ENCODE measurements around the gene DDX17. TPM values are rescaled to one million over a fixed set of nuclear protein-coding genes. Genes with fewer than 3 reads are reported as not detected.
A peak's percentile ranks its signal among the peaks of the same experiment; 100 is the strongest.

DDX17 gene
- total RNA-seq, 1 donor from 2014 or later, result 521 TPM

DNA sequence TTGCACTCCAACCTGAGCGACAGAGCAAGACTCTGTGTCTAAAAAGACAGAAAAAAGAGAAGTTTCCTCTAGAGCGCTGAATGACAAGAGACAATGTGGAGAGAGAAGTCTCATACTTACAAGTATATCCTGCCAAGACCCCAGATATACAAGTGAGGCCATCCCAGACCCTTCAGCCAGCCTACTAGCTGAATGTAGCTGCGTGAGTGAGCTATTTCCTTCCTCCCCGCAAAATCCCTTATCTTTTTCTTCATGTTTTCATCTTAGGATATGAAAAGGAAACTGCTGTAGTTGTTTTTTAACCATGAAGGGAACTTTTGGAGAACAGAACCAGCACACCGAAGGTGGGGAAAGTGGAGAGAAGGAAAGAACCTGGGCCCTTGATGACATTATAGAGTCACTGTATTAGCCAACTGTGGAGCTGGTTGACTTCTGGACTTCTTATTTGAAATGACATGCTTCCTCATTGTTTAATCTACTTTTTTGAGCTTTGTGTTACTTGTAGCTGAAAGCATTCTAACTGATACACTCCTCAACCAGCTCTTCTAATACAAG is 4.4 kb upstream of the DDX17 start:
- no peak for DNase-seq (ENCODE audit: low read depth)
- H3K27me3 ChIP-seq (ENCODE audit: control insufficient read depth, insufficient read depth, low read length), result no peaks in the 10 kb centered on the region
- no peak for FAIRE-seq
- H3K36me3 ChIP-seq (ENCODE audit: control insufficient read depth, insufficient read depth, low read length), result no peaks in the 10 kb centered on the region
- H3K4me3 ChIP-seq (ENCODE audit: low read depth, low read length), result no peak overlapping the region
- TF ChIP-seq, protein P1, sequence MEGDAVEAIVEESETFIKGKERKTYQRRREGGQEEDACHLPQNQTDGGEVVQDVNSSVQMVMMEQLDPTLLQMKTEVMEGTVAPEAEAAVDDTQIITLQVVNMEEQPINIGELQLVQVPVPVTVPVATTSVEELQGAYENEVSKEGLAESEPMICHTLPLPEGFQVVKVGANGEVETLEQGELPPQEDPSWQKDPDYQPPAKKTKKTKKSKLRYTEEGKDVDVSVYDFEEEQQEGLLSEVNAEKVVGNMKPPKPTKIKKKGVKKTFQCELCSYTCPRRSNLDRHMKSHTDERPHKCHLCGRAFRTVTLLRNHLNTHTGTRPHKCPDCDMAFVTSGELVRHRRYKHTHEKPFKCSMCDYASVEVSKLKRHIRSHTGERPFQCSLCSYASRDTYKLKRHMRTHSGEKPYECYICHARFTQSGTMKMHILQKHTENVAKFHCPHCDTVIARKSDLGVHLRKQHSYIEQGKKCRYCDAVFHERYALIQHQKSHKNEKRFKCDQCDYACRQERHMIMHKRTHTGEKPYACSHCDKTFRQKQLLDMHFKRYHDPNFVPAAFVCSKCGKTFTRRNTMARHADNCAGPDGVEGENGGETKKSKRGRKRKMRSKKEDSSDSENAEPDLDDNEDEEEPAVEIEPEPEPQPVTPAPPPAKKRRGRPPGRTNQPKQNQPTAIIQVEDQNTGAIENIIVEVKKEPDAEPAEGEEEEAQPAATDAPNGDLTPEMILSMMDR (IDR thresholded peaks at IDR 0.05; ENCODE audit: insufficient read depth, low read length, severe bottlenecking), result no peak

DNA sequence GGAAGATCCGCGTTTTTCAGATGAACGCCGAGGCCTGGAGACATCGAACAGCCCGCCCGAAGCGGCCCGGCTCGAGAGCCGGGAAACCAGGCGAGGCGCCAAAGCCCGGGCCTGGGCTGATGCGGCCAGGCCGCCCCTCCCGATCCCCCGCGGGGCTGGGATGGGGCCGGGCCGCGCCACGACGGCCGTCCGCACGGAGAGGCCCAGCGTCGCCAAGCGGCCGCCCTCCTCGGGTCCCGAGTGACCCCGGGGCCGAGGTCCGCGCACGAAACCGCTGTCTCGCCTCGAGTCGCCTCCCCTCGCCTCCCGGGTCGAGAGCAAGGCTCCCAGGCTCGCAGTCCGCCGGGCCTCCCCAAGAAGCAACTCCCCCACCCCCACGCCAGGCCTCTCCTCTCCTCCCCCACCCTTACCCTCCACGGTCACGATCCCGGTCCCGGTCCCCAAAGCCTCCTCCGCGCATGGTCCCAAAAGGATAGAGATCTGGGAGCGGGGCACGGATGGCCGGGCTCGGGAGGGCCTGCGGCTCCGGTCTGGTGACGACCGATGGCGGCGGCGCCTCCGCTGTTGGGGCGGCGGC is 482 bp downstream of the DDX17 start:
- no peaks in the 10 kb centered on the region for H3K27me3 ChIP-seq (ENCODE audit: control insufficient read depth, insufficient read depth, low read length)
- H3K4me3 ChIP-seq (ENCODE audit: low read depth, low read length), result peak overlapping the region; percentile 89
- DNase-seq (ENCODE audit: low read depth), result no peak
- FAIRE-seq, result no peak
- peaks cover 2% of the 10 kb centered on the region for H3K36me3 ChIP-seq (ENCODE audit: control insufficient read depth, insufficient read depth, low read length)
- TF ChIP-seq, protein P1 (IDR thresholded peaks at IDR 0.05; ENCODE audit: insufficient read depth, low read length, severe bottlenecking), result no peak

DNA sequence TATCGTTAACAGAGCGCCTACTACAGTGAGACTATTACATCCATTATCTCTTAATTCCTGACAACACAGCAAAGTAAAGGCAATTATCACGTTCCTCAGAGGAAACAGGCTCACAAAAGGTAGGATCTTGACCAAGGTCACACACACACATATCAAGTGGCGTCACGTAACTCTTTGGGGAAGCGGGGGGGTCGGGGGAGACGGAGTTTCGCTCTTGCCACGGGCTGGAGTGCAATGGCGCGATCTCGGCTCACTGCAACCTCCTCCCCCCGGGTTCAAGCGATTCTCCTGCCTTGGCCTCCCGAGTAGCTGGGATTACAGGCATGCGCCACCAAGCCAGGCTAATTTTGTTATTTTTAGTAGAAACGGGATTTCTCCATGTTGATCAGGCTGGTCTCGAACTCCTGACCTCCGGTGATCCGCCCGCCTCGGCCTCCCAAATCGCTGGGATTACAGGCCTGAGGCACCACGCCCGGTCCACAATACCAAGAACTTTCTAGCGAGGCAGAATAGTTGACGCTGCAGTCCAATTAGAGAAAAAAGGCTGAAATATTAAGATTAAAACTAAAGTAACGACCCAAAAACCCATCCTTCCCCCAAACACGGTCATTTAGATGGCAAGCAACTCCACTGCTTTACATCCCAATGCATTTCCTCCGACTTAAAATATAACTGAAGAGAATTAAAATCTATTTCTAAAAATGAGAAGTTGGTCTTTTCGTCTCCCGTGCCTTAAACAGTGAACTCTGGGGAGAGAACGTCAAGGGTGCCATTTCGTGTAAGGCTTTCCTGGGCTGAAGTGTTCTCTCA is 1.2 kb downstream of the DDX17 start:
- H3K4me3 ChIP-seq (ENCODE audit: low read depth, low read length), result peak overlapping the region; percentile 89
- TF ChIP-seq, protein P1 (IDR thresholded peaks at IDR 0.05; ENCODE audit: insufficient read depth, low read length, severe bottlenecking), result no peak
- no peaks in the 10 kb centered on the region for H3K27me3 ChIP-seq (ENCODE audit: control insufficient read depth, insufficient read depth, low read length)
- peaks cover 4% of the 10 kb centered on the region for H3K36me3 ChIP-seq (ENCODE audit: control insufficient read depth, insufficient read depth, low read length)
- peak; percentile 32 for DNase-seq (ENCODE audit: low read depth)
- FAIRE-seq, result no peak

DNA sequence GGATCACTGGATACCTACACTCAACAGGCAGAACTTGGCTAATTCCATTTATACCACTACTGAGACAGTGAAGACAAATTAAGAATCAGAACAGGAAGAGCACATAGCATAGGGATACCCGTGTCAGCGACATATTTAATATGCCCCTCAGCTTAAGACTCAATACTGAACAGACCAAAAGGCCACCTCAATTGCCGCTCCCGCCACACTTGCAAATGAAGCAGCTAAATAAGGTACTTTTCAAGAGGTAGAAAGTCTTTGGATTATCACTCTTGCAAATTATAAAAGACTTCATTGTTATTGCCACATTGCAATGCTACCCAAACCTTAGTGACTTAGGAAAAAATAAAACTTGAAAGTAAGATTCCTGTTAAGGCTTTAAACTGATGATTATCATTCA is 3.1 kb downstream of the DDX17 start:
- TF ChIP-seq, protein P1 (IDR thresholded peaks at IDR 0.05; ENCODE audit: insufficient read depth, low read length, severe bottlenecking), result no peak
- H3K4me3 ChIP-seq (ENCODE audit: low read depth, low read length), result no peak overlapping the region
- DNase-seq (ENCODE audit: low read depth), result no peak
- no peak for FAIRE-seq
- no peaks in the 10 kb centered on the region for H3K27me3 ChIP-seq (ENCODE audit: control insufficient read depth, insufficient read depth, low read length)
- peaks cover 11% of the 10 kb centered on the region for H3K36me3 ChIP-seq (ENCODE audit: control insufficient read depth, insufficient read depth, low read length)

DNA sequence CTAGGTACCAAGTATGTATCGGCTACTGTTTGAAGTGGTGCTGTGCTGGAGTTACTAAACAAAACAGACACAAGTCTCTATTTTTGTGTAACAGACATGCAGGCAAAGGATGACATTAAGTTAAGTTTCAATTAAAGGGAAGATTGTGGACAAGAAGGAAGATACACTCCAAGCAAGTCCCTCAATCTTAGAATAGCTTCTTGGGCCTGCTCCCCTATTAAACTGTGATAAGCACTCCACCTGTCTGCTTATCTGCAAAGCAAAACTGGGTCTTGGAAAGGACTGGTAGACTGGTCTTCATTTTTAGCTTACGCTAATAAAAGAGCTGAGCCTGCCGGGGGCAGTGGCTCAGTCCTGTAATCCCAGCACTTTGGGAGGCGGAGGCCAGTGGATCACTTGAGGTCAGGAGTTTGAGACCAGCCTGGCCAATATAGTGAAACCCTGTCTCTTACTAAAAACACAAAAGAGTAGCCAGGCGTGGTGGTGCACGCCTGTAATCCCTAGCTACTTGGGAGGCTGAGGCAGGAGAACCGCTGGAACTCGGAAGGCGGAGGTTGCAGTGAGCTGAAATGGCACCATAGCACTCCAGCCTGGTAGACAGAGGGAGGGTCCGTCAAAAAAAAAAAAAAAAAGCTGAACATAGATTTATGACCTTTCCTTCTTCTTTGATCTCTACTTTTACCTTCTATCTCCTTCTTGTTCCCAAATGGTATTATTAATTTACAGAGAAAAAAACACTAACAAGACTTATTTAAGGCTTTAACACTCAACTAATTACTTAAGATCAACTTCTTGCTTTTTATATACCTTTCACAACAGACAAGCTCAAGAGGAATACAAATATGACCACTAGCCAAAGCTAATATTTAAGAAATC is 4.1 kb downstream of the DDX17 start:
- Histone ChIP-seq H3K27me3 (ENCODE audit: control insufficient read depth, insufficient read depth, low read length) (no peaks in the 10 kb centered on the region), H3K4me3 (ENCODE audit: low read depth, low read length) (no peak overlapping the region), H3K36me3 (ENCODE audit: control insufficient read depth, insufficient read depth, low read length) (peaks cover 14% of the 10 kb centered on the region)
- no peak for FAIRE-seq
- TF ChIP-seq, protein P1 (IDR thresholded peaks at IDR 0.05; ENCODE audit: insufficient read depth, low read length, severe bottlenecking), result no peak
- DNase-seq (ENCODE audit: low read depth), result no peak

Data from bronchial epithelial cell (primary cell).